Calu3 (cell line): ENCODE data around the gene CDYL. TPM values are rescaled to one million over a fixed set of nuclear protein-coding genes. Genes with fewer than 3 reads are reported as not detected.

Experiments used
- BruUV-seq: library from RNA; stranded (reverse); fragments of 400-500 nt; replicated peaks from 2 replicates; lab custom pipeline; 2021; lab: Mats Ljungman, UMichigan
- CTCF ChIA-PET: fragments of 300-600 bp; sonication (Branson Sonifier 250); formaldehyde crosslinking; loops from one replicate; lab custom pipeline; 2022; ENCODE audit warnings: antibody characterized with exemption; lab: Charles Lee
- DNase-seq: peaks from one replicate; pipeline ENCODE4 v3.0.0; 2022
- H3K27ac Mint-ChIP-seq: one replicate; pipeline ENCODE4 v1.8.0; 2022; ENCODE audit warnings: mixed read lengths; ENCODE audit not compliant: unreplicated experiment
- H3K27me3 Mint-ChIP-seq: one replicate; pipeline ENCODE4 v1.8.0; 2022; ENCODE audit warnings: mixed read lengths; ENCODE audit not compliant: unreplicated experiment
- H3K36me3 Mint-ChIP-seq: one replicate; pipeline ENCODE4 v1.8.0; 2022; ENCODE audit warnings: mild to moderate bottlenecking, moderate library complexity, mixed read lengths; ENCODE audit not compliant: insufficient read depth, unreplicated experiment
- H3K4me1 Mint-ChIP-seq: one replicate; pipeline ENCODE4 v1.8.0; 2022; ENCODE audit warnings: mild to moderate bottlenecking, low read depth, mixed read lengths; ENCODE audit not compliant: unreplicated experiment
- H3K4me3 Mint-ChIP-seq: one replicate; pipeline ENCODE4 v1.8.0; 2022; ENCODE audit warnings: mild to moderate bottlenecking, low read depth, moderate library complexity, mixed read lengths; ENCODE audit not compliant: unreplicated experiment
- H3K9me3 Mint-ChIP-seq: one replicate; pipeline ENCODE4 v1.8.0; 2022; ENCODE audit warnings: low read depth, mixed read lengths; ENCODE audit not compliant: unreplicated experiment
- intact Hi-C: fragments of 100-400 bp; cut with micrococcal nuclease; formaldehyde crosslinking; loops from one replicate; pipeline ENCODE4 v1.10.0; 2022; ENCODE audit not compliant: unreplicated experiment
- total RNA-seq: library from RNA; stranded (reverse); gene quantifications from 2 replicates; pipeline ENCODE4 v1.2.3, GENCODE V29; 2022
- TF ChIP-seq, protein P1 (sequence below): fragments of 200-600 bp; IDR thresholded peaks from one replicate; pipeline ENCODE4 v1.8.0; 2022; ENCODE audit warnings: antibody characterized with exemption; ENCODE audit not compliant: unreplicated experiment

The CDYL gene
- total RNA-seq, 1 experiment from 2014 or later, result 48.9 TPM

DNA sequence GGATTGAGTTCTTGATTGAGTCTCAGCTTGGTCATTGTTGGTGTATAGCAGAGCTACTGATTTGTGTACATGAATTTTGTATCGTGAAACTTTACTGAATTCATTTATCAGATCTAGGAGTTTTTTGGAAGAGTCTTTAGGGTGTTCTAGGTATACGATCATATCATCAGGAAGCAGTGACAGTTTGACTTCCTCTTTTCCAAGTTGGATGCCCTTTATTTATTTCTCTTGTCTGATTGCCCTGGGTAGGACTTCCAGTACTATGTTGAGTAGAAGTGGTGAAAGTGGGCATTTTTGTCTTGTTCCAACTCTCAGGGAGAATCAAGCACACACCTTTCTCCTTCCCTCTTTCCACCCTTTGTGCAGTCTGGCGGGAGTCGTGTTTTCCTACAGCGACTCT lies 201.3 kb downstream of the CDYL start:
- H3K4me1 Mint-ChIP-seq, result no peaks in the 10 kb centered on the region
- H3K27ac Mint-ChIP-seq, result no peak overlapping the region
- TF ChIP-seq, protein P1, sequence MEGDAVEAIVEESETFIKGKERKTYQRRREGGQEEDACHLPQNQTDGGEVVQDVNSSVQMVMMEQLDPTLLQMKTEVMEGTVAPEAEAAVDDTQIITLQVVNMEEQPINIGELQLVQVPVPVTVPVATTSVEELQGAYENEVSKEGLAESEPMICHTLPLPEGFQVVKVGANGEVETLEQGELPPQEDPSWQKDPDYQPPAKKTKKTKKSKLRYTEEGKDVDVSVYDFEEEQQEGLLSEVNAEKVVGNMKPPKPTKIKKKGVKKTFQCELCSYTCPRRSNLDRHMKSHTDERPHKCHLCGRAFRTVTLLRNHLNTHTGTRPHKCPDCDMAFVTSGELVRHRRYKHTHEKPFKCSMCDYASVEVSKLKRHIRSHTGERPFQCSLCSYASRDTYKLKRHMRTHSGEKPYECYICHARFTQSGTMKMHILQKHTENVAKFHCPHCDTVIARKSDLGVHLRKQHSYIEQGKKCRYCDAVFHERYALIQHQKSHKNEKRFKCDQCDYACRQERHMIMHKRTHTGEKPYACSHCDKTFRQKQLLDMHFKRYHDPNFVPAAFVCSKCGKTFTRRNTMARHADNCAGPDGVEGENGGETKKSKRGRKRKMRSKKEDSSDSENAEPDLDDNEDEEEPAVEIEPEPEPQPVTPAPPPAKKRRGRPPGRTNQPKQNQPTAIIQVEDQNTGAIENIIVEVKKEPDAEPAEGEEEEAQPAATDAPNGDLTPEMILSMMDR, result no peak
- H3K36me3 Mint-ChIP-seq, result no peaks in the 10 kb centered on the region
- CTCF ChIA-PET, result no interaction called here
- no TSS peak for BruUV-seq
- no peak for DNase-seq
- peaks cover 10% of the 10 kb centered on the region for H3K9me3 Mint-ChIP-seq
- H3K4me3 Mint-ChIP-seq, result no peak overlapping the region
- H3K27me3 Mint-ChIP-seq, result peaks cover 16% of the 10 kb centered on the region
- intact Hi-C loops, result no loop called here

DNA sequence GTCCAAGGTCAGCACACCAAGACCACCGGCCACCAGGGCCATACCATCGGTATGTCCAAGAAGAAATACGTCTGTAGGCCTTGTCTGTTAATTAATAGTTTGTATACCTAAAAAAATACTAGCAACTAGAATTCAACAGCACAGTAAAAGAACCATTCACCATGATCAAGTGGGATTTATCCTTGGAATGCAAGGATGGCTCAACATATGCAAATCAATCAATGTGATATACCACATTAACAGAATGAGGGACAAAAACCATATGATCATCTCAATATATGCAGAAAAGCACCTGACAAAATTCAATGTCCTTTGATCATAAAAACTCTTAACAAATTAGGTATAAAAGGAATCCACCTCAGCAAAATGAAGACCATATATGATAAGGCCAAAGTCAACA lies 203.2 kb downstream of the CDYL start:
- intact Hi-C loops, result no loop called here
- Mint-ChIP-seq H3K36me3 (no peaks in the 10 kb centered on the region), H3K9me3 (peaks cover 10% of the 10 kb centered on the region), H3K27me3 (peaks cover 12% of the 10 kb centered on the region), H3K4me1 (no peaks in the 10 kb centered on the region), H3K27ac (no peak overlapping the region), H3K4me3 (no peak overlapping the region)
- no peak for DNase-seq
- TF ChIP-seq, protein P1, result no peak
- BruUV-seq, result no TSS peak
- CTCF ChIA-PET, result no interaction called here

DNA sequence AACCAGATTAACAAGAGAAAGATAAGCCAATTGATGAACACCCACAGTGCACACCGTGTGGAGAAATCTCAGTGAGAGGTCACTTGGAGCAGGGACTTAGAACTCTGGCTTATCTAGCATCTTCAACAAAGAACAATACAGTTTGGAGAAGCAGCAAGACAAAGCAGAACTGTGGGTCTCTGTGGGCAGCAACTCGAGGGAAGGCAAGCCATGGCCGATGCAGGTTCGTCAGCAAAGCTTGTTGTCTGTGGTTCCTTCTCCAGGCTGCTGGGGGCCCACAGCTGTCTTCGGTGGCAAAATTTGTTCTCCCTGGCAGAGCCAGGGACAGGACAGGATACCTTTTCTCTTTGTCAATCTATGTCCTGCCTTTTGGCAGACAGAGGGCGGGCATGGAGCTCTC lies 205.6 kb downstream of the CDYL start:
- H3K4me1 Mint-ChIP-seq, result no peaks in the 10 kb centered on the region
- H3K27ac Mint-ChIP-seq, result no peak overlapping the region

DNA sequence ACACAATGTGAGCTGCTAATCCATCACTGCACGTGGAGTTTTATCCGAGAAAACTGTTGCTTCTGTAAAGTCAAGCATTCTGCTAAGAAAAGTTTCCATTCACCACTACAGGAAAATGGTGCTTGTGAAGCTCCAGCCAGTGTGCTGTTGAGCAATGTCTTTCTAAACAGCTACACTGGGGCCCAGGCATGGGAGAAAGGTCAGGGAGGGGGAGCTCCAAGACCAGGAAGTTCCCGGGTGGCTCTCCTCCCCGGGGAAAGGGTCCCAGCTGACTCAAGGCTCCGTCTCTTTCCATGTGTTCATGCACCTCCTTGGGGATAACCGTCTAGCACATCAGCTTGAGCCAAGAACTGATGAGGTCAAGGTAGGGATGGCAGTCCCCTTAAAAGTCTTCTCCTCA lies 207.1 kb downstream of the CDYL start:
- Mint-ChIP-seq H3K36me3 (no peaks in the 10 kb centered on the region), H3K4me1 (no peaks in the 10 kb centered on the region), H3K27me3 (peaks cover 15% of the 10 kb centered on the region), H3K4me3 (no peak overlapping the region), H3K27ac (no peak overlapping the region), H3K9me3 (peaks cover 7% of the 10 kb centered on the region)
- CTCF ChIA-PET, result no interaction called here
- no TSS peak for BruUV-seq
- intact Hi-C loops, result no loop called here
- no peak for DNase-seq
- TF ChIP-seq, protein P1, result no peak

More for the DNA sequence above, 205.6 kb downstream of the CDYL start:
- Mint-ChIP-seq H3K9me3 (peaks cover 9% of the 10 kb centered on the region), H3K27me3 (peaks cover 18% of the 10 kb centered on the region), H3K36me3 (no peaks in the 10 kb centered on the region), H3K4me3 (no peak overlapping the region)
- TF ChIP-seq, protein P1, result no peak
- CTCF ChIA-PET, result no interaction called here
- intact Hi-C loops, result no loop called here
- no TSS peak for BruUV-seq
- no peak for DNase-seq

DNA sequence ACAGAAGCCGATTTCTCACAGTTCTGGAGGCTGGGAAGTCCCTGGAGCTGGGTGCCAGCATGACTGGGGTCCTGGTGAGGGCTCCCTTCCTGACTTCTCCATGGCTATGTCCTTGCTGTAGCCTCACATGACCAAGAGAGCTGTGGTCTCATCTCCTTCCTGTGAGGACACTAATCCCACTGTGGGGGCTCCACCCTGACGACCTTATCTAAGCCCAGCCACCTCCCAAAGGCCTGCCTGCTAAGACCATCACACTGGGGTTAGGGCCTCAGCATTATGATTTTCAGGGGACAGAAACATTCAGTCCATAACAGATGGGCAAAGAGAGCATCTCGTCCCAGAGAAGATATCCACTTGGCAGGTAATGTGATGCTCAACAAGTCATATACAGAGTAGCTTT lies 210.8 kb downstream of the CDYL start:
- intact Hi-C loops, result no loop called here
- DNase-seq, result no peak
- no TSS peak for BruUV-seq
- Mint-ChIP-seq H3K27ac (no peak overlapping the region), H3K4me1 (no peaks in the 10 kb centered on the region), H3K4me3 (no peak overlapping the region), H3K9me3 (peaks cover 4% of the 10 kb centered on the region), H3K27me3 (peaks cover 15% of the 10 kb centered on the region), H3K36me3 (no peaks in the 10 kb centered on the region)
- CTCF ChIA-PET, result no interaction called here
- TF ChIP-seq, protein P1, result no peak
